GM12892 (cell line): ENCODE results near the gene STOML2.

Source experiments
- POLR2A ChIP-seq: IDR thresholded peaks from 2 replicates; pipeline ENCODE4 v1.6.1; 2011; ENCODE audit warnings: low read depth, low read length, control low read depth
- POLR2AphosphoS5 ChIP-seq: IDR thresholded peaks from 2 replicates; pipeline ENCODE4 v1.6.1; 2011; ENCODE audit warnings: low read depth, low read length, control low read depth

DNA sequence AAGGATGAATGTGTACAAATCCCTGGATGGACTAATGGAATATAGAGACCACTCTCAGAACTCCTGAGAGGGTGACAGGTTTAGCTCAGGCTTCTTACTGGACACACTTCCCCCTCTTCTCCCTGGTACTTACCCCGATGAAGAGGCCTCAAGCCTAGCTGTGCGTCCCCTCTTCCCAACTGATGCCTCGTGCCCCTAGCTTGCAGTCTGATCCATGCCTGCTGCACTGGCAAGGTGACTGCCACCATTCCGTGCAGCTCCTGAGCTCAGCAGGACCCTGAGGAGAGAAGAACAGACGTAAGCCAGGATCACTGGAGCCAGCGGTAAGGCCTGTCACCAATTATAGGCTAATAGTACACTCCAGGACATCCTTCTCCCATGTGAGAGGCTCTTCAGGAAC is 5.5 kb upstream of the STOML2 start:
- TF ChIP-seq POLR2A, result no peak
- no peak for TF ChIP-seq POLR2AphosphoS5
